ENCODE results near the gene EBP.
A peak's percentile ranks its signal among the peaks of the same experiment; 100 is the strongest.
"Not testable (repeated sequence)": the region's sequence is repeated elsewhere in the genome, so short reads cannot be mapped to it uniquely, and the experiment has no call there.

EBP gene

GRCh38 chrX:48493890-48494364, 27.7 kb upstream of the EBP start:
- no peak for DNase-seq (ENCODE audit: low read depth in 2 of 2)

- DNase-seq (ENCODE audit: low read depth in 2 of 2), result no peak
These were observed 24.9 kb upstream of the EBP start for GRCh38 chrX:48496660-48497059.

- no peak for DNase-seq (ENCODE audit: low read depth in 2 of 2)
These were observed 23.7 kb upstream of the EBP start for GRCh38 chrX:48497871-48498270.

- no peak for DNase-seq (ENCODE audit: low read depth in 2 of 2)
These were observed 23.2 kb upstream of the EBP start for GRCh38 chrX:48498374-48498809.

- DNase-seq (ENCODE audit: low read depth in 2 of 2), result no peak
These were observed 17.3 kb upstream of the EBP start for GRCh38 chrX:48504261-48504660.

- DNase-seq (ENCODE audit: low read depth in 2 of 2), result no peak
These were observed 16.1 kb upstream of the EBP start for GRCh38 chrX:48505481-48505880.

GRCh38 chrX:48507246-48507645, 14.4 kb upstream of the EBP start:
- no peak for DNase-seq (ENCODE audit: low read depth in 2 of 2)

- DNase-seq (ENCODE audit: low read depth in 2 of 2), result peak; percentile 58 to 63
These were observed 13.0 kb upstream of the EBP start, which contains the start of gene PORCN for GRCh38 chrX:48508400-48509244. PORCN (plus strand) TSS chrX:48508992; CDS start chrX:48509821, 829 bp downstream.

- no peak for DNase-seq (ENCODE audit: low read depth in 2 of 2)
These were observed 12.4 kb upstream of the EBP start for GRCh38 chrX:48509245-48509590.

GRCh38 chrX:48509619-48510018, 12.0 kb upstream of the EBP start:
- DNase-seq (ENCODE audit: low read depth in 2 of 2), result no peak

- no peak for DNase-seq (ENCODE audit: low read depth in 2 of 2)
These were observed 10.0 kb upstream of the EBP start for GRCh38 chrX:48511560-48511959.

GRCh38 chrX:48512371-48512935, 9.2 kb upstream of the EBP start:
- no peak for DNase-seq (ENCODE audit: low read depth in 2 of 2)

GRCh38 chrX:48513670-48514069, 7.9 kb upstream of the EBP start:
- DNase-seq (ENCODE audit: low read depth in 2 of 2), result no peak

GRCh38 chrX:48514126-48514806, 7.3 kb upstream of the EBP start:
- no peak for DNase-seq (ENCODE audit: low read depth in 2 of 2)

- DNase-seq (ENCODE audit: low read depth in 2 of 2), result no peak
These were observed 6.6 kb upstream of the EBP start for GRCh38 chrX:48514868-48515460.

GRCh38 chrX:48515842-48516241, 5.8 kb upstream of the EBP start:
- no peak for DNase-seq (ENCODE audit: low read depth in 2 of 2)

- no peak for DNase-seq (ENCODE audit: low read depth in 2 of 2)
These were observed 5.3 kb upstream of the EBP start for GRCh38 chrX:48516285-48516684.

GRCh38 chrX:48516987-48517386, 4.6 kb upstream of the EBP start:
- no peak for DNase-seq (ENCODE audit: low read depth in 2 of 2)

- DNase-seq (ENCODE audit: low read depth in 2 of 2), result not testable (repeated sequence)
These were observed 2.1 kb upstream of the EBP start for GRCh38 chrX:48519481-48519880.

- DNase-seq (ENCODE audit: low read depth in 2 of 2), result no peak
These were observed 1.2 kb upstream of the EBP start for GRCh38 chrX:48520455-48520854.

- DNase-seq (ENCODE audit: low read depth in 2 of 2), result no peak
These were observed 644 bp upstream of the EBP start for GRCh38 chrX:48520976-48521352.

GRCh38 chrX:48522291-48522690, 683 bp downstream of the EBP start:
- no peak for DNase-seq (ENCODE audit: low read depth in 2 of 2)
